HCT116 (cell line): ENCODE data around the gene FAM135A. TPM values are rescaled to one million over a fixed set of nuclear protein-coding genes. Genes with fewer than 3 reads are reported as not detected.
A peak's percentile ranks its signal among the peaks of the same experiment; 100 is the strongest.

ENCODE experiments used
- ATAC-seq: fragments of 200-7000 bp; cut with Tn5 transposase; 2 replicates; pipeline ENCODE4 v1.9.1; 2020; ENCODE audit warnings: mild to moderate bottlenecking, moderate library complexity
- BruUV-seq: library from RNA; stranded (reverse); fragments of 400-500 nt; replicated peaks from 2 replicates; lab custom pipeline; 2021; lab: Mats Ljungman, UMichigan
- CTCF ChIA-PET: fragments of 300-600 bp; sonication (Branson Sonifier 250); formaldehyde crosslinking; loops from one replicate; lab custom pipeline; 2021; ENCODE audit warnings: antibody characterized with exemption; lab: Charles Lee
- POLR2A ChIA-PET: fragments of 300-600, 350-600 bp; sonication (Branson Sonifier 250); formaldehyde crosslinking; loops from one replicate; lab custom pipeline; 2021; ENCODE audit warnings: antibody characterized with exemption; lab: Charles Lee
- RAD21 ChIA-PET, 2 experiments: fragments of 300-600 bp; sonication (Branson Sonifier 250); formaldehyde crosslinking; loops; one replicate each; lab custom pipeline; 2023; ENCODE audit warnings: low total read pairs in 2 of 2; ENCODE audit not compliant: uncharacterized antibody in 2 of 2, unreplicated experiment in 2 of 2, low non-redundant PET in 1 of 2; lab: Charles Lee
- DNase-seq: peaks from one replicate; pipeline ENCODE4 v3.0.0-alpha.2; 2010; ENCODE audit warnings: low read depth, low spot score
- H2AFZ ChIP-seq: fragments of 200-600 bp; shearing (Covaris generic), sonication (generic); 2 replicates; pipeline ENCODE4 v1.6.1; 2017; ENCODE audit warnings: low read depth, mixed run types, mixed read lengths, antibody characterized with exemption, low read length; ENCODE audit not compliant: poor library complexity, severe bottlenecking
- H3K27ac ChIP-seq: 2 replicates; pipeline ENCODE4 v1.5.1; 2012; ENCODE audit warnings: low read depth, low read length
- H3K27me3 ChIP-seq: fragments of 200-600 bp; sonication (generic); 2 replicates; pipeline ENCODE4 v1.6.1; 2016; ENCODE audit warnings: mixed run types, low read length, mixed read lengths; ENCODE audit not compliant: insufficient read depth
- H3K36me3 ChIP-seq, 2 experiments: fragments of 200-500 bp in 1 of 2; fragments of 200-600 bp in 1 of 2; sonication (Bioruptor generic) in 1 of 2; sonication (generic) in 1 of 2; 2 replicates each; pipeline versions ENCODE4 v1.5.1 to v1.6.1; 2014 to 2016; ENCODE audit warnings: low read length in 2 of 2, inconsistent platforms in 1 of 2, mixed read lengths in 1 of 2, mixed run types in 1 of 2; ENCODE audit not compliant: insufficient read depth in 2 of 2, control insufficient read depth in 1 of 2
- H3K4me1 ChIP-seq, 2 experiments: fragments of 200-600 bp in 1 of 2; sonication (generic) in 1 of 2; 2 replicates each; pipeline versions ENCODE4 v1.5.1 to v1.6.1; 2012 to 2017; ENCODE audit warnings: low read length in 2 of 2, inconsistent platforms in 1 of 2, mild to moderate bottlenecking in 1 of 2, mixed read lengths in 1 of 2, mixed run types in 1 of 2, moderate library complexity in 1 of 2; ENCODE audit not compliant: insufficient read depth in 2 of 2, control insufficient read depth in 1 of 2
- H3K4me2 ChIP-seq: fragments of 200-600 bp; sonication (generic); 2 replicates; pipeline ENCODE4 v1.6.1; 2017; ENCODE audit warnings: mixed run types, low read length, mixed read lengths
- H3K4me3 ChIP-seq, 2 experiments: fragments of 200-600 bp in 1 of 2; sonication (generic) in 1 of 2; replicated peaks in 1 of 2; 2 replicates each; pipeline ENCODE4 v1.5.1; 2011 to 2016; ENCODE audit warnings: low read length in 2 of 2, control low read depth in 1 of 2, low read depth in 1 of 2, mild to moderate bottlenecking in 1 of 2, mixed read lengths in 1 of 2, mixed run types in 1 of 2
- H3K79me2 ChIP-seq: fragments of 200-600 bp; sonication (generic); 2 replicates; pipeline ENCODE4 v1.6.1; 2017; ENCODE audit warnings: mild to moderate bottlenecking, mixed run types, low read length, moderate library complexity, mixed read lengths; ENCODE audit not compliant: insufficient read depth
- H3K9ac ChIP-seq: fragments of 200-600 bp; sonication (generic); 2 replicates; pipeline ENCODE4 v1.6.1; 2016; ENCODE audit warnings: low read length, mixed read lengths
- H3K9me2 ChIP-seq: fragments of 200-600 bp; sonication (generic), shearing (Covaris generic); 2 replicates; pipeline ENCODE4 v1.6.1; 2017; ENCODE audit warnings: mixed run types, mild to moderate bottlenecking, moderate library complexity; ENCODE audit not compliant: insufficient read depth
- H3K9me3 ChIP-seq, 2 experiments: fragments of 200-500 bp in 1 of 2; fragments of 200-600 bp in 1 of 2; sonication (Bioruptor generic) in 1 of 2; sonication (generic) in 1 of 2; 2 replicates each; pipeline ENCODE4 v1.6.1; 2014 to 2017; ENCODE audit warnings: low read length in 2 of 2, mixed read lengths in 2 of 2, inconsistent platforms in 1 of 2, low read depth in 1 of 2, mild to moderate bottlenecking in 1 of 2, mixed run types in 1 of 2, moderate library complexity in 1 of 2; ENCODE audit not compliant: control insufficient read depth in 1 of 2, insufficient read depth in 1 of 2
- H4K20me1 ChIP-seq: fragments of 200-600 bp; sonication (generic), shearing (Covaris generic); 2 replicates; pipeline ENCODE4 v1.6.1; 2017; ENCODE audit warnings: mixed run types, mild to moderate bottlenecking, moderate library complexity; ENCODE audit not compliant: insufficient read depth
- CBX3 ChIP-seq: IDR thresholded peaks from 2 replicates; pipeline ENCODE4 v1.6.1; 2012; ENCODE audit warnings: low read depth
- CEBPB ChIP-seq: IDR thresholded peaks from 2 replicates; pipeline ENCODE4 v1.6.1; 2012; ENCODE audit warnings: low read depth
- EGR1 ChIP-seq: IDR thresholded peaks from 2 replicates; pipeline ENCODE4 v1.6.1; 2012; ENCODE audit warnings: low read depth
- MAX ChIP-seq: IDR thresholded peaks from 2 replicates; pipeline ENCODE4 v1.6.1; 2012
- POLR2AphosphoS5 ChIP-seq: IDR thresholded peaks from 2 replicates; pipeline ENCODE4 v1.6.1; 2011; ENCODE audit warnings: mild to moderate bottlenecking, low read depth, low read length, moderate library complexity
- RAD21 ChIP-seq: IDR thresholded peaks from 2 replicates; pipeline ENCODE4 v1.6.1; 2012; ENCODE audit warnings: low read depth, mild to moderate bottlenecking
- SIN3A ChIP-seq: IDR thresholded peaks from 2 replicates; pipeline ENCODE4 v1.6.1; 2012; ENCODE audit warnings: low read depth
- SP1 ChIP-seq: IDR thresholded peaks from 2 replicates; pipeline ENCODE4 v1.6.1; 2012; ENCODE audit warnings: low read depth
- YY1 ChIP-seq: IDR thresholded peaks from 2 replicates; pipeline ENCODE4 v1.6.1; 2011; ENCODE audit warnings: low read length, low read depth, moderate library complexity, mild to moderate bottlenecking; ENCODE audit not compliant: insufficient replicate concordance; ENCODE audit errors: extremely low read depth
- ZFX ChIP-seq: fragments of 450-650 bp; IDR thresholded peaks from 2 replicates; pipeline ENCODE4 v1.6.1; 2017
- intact Hi-C: fragments of 100-400 bp; cut with micrococcal nuclease; formaldehyde crosslinking; loops from 2 replicates; pipeline ENCODE4 v1.10.0; 2022
- total RNA-seq: library from RNA; stranded (reverse); gene quantifications from one replicate; pipeline ENCODE4 v1.2.1, GENCODE V29; 2021; ENCODE audit not compliant: unreplicated experiment

Gene FAM135A
- total RNA-seq, 1 experiment from 2014 or later: 20.8 TPM

GRCh38 chr6:70376628-70377027, 36.7 kb upstream of the FAM135A start:
- no TSS peak for BruUV-seq
- Histone ChIP-seq H4K20me1 (no peaks in the 10 kb centered on the region), H3K4me2 (no peak overlapping the region), H3K36me3 (no peaks in the 10 kb centered on the region), H3K4me3 (no peak overlapping the region), H3K9ac (no peak overlapping the region), H2AFZ (peak overlapping the region; percentile 92), H3K9me2 (no peaks in the 10 kb centered on the region), H3K27me3 (no peaks in the 10 kb centered on the region), H3K9me3 (no peaks in the 10 kb centered on the region), H3K79me2 (no peaks in the 10 kb centered on the region), H3K27ac (no peak overlapping the region), H3K4me1 (peaks cover 0 to 19% of the 10 kb centered on the region in 2 experiments; a peak in 2 of 4 replicates)
- CTCF ChIA-PET: interaction anchor here (0.8 to 1.2 kb wide), 2 partner anchors 19 to 66 kb away, joined by 3 to 4 read pairs; no protein-coding TSS in a partner anchor
- RAD21 ChIA-PET: no interaction called here
- POLR2A ChIA-PET: no interaction called here
- no peak for ATAC-seq
- TF ChIP-seq CBX3: no peak
- no peak for TF ChIP-seq YY1
- no peak for TF ChIP-seq CEBPB
- no peak for TF ChIP-seq MAX
- DNase-seq: no peak
- intact Hi-C loops: no loop called here

- ATAC-seq (no peak), DNase-seq (no peak)
- ChIA-PET POLR2A (no interaction called here), RAD21 (no interaction called here), CTCF (interaction anchor here (1.2 kb wide), 1 partner anchor 67 kb away, joined by 3 read pairs; no protein-coding TSS in a partner anchor)
- Histone ChIP-seq H3K4me3 (no peak overlapping the region), H3K9me2 (no peaks in the 10 kb centered on the region), H3K4me2 (no peak overlapping the region), H3K79me2 (no peaks in the 10 kb centered on the region), H3K27me3 (no peaks in the 10 kb centered on the region), H3K9me3 (no peaks in the 10 kb centered on the region), H3K9ac (no peak overlapping the region), H3K27ac (no peak overlapping the region), H4K20me1 (no peaks in the 10 kb centered on the region), H3K36me3 (no peaks in the 10 kb centered on the region), H2AFZ (no peak overlapping the region), H3K4me1 (peaks cover 0 to 19% of the 10 kb centered on the region in 2 experiments; a peak in 2 of 4 replicates)
- intact Hi-C loops: no loop called here
- BruUV-seq: no TSS peak
- no peak for TF ChIP-seq EGR1
- TF ChIP-seq SIN3A: no peak
- TF ChIP-seq RAD21: no peak
- no peak for TF ChIP-seq SP1
- TF ChIP-seq POLR2AphosphoS5: no peak
- no peak for TF ChIP-seq ZFX
Measured at GRCh38 chr6:70377372-70377771, 35.9 kb upstream of the FAM135A start.
